CD14-positive monocyte (primary cell): ENCODE measurements around the gene ARID1B. TPM values are rescaled to one million over a fixed set of nuclear protein-coding genes. Genes with fewer than 3 reads are reported as not detected.
A peak's percentile ranks its signal among the peaks of the same experiment; 100 is the strongest.

ENCODE experiments used
- DNase-seq, 3 donors: peaks; one replicate each; pipeline ENCODE4 v3.0.0-alpha.2; 2011 to 2022
- H2AFZ ChIP-seq: 2 replicates; pipeline ENCODE4 v1.6.0; 2012; ENCODE audit warnings: mild to moderate bottlenecking, low read depth, low read length, inconsistent platforms; ENCODE audit not compliant: insufficient read depth, poor library complexity, severe bottlenecking
- H3K27ac ChIP-seq, 2 donors: 1 replicate in 1 of 2; 2 replicates in 1 of 2; pipeline ENCODE4 v1.5.1; 2012 to 2013; ENCODE audit warnings: low read length in 2 of 2, control low read depth in 1 of 2, inconsistent platforms in 1 of 2, low read depth in 1 of 2, mild to moderate bottlenecking in 1 of 2
- H3K27me3 ChIP-seq, 2 donors: one replicate each; pipeline versions ENCODE4 v1.6.0 to v1.6.1; 2011 to 2013; ENCODE audit warnings: low read length in 2 of 2; ENCODE audit not compliant: control insufficient read depth in 2 of 2, insufficient read depth in 2 of 2
- H3K36me3 ChIP-seq, 2 donors: replicated peaks in 1 of 2; 1 replicate in 1 of 2; 2 replicates in 1 of 2; pipeline versions ENCODE4 v1.5.1 to v1.6.1; 2012 to 2013; ENCODE audit warnings: low read length in 2 of 2, control low read depth in 1 of 2, inconsistent platforms in 1 of 2, mild to moderate bottlenecking in 1 of 2; ENCODE audit not compliant: insufficient read depth in 2 of 2, control insufficient read depth in 1 of 2
- H3K4me1 ChIP-seq, 2 donors: 1 replicate in 1 of 2; 2 replicates in 1 of 2; pipeline versions ENCODE4 v1.5.1 to v1.6.1; 2012 to 2013; ENCODE audit warnings: low read length in 2 of 2, control low read depth in 1 of 2, inconsistent platforms in 1 of 2, mild to moderate bottlenecking in 1 of 2, moderate library complexity in 1 of 2; ENCODE audit not compliant: insufficient read depth in 2 of 2, control insufficient read depth in 1 of 2
- H3K4me2 ChIP-seq: replicated peaks from 2 replicates; pipeline ENCODE3; 2012; ENCODE audit warnings: low read length, moderate library complexity, mild to moderate bottlenecking; ENCODE audit not compliant: poor library complexity, severe bottlenecking; ENCODE audit errors: extremely low read depth
- H3K4me3 ChIP-seq, 3 experiments: fragments of 200-600 bp in 1 of 3; sonication (generic) in 1 of 3; replicated peaks in 1 of 3; 1 replicate in 2 of 3; 2 replicates in 1 of 3; pipeline ENCODE4 v1.5.1; 2011 to 2013; ENCODE audit warnings: low read length in 3 of 3, mild to moderate bottlenecking in 3 of 3, control low read depth in 2 of 3, low read depth in 2 of 3, inconsistent platforms in 1 of 3, moderate library complexity in 1 of 3
- H3K79me2 ChIP-seq: 2 replicates; pipeline ENCODE4 v1.6.0; 2012; ENCODE audit warnings: mild to moderate bottlenecking, control low read depth, inconsistent platforms, low read length, moderate library complexity; ENCODE audit not compliant: insufficient read depth
- H3K9ac ChIP-seq: 2 replicates; pipeline ENCODE4 v1.6.0; 2017; ENCODE audit warnings: low read length, mild to moderate bottlenecking; ENCODE audit not compliant: insufficient read depth, poor library complexity, severe bottlenecking
- H3K9me3 ChIP-seq, 2 donors: replicated peaks in 1 of 2; 1 replicate in 1 of 2; 2 replicates in 1 of 2; pipeline versions ENCODE4 v1.5.1 to v1.6.1; 2012 to 2013; ENCODE audit warnings: low read length in 2 of 2, control low read depth in 1 of 2; ENCODE audit not compliant: control insufficient read depth in 1 of 2, insufficient read depth in 1 of 2
- H4K20me1 ChIP-seq: 2 replicates; pipeline ENCODE4 v1.6.0; 2012; ENCODE audit warnings: mild to moderate bottlenecking, low read length, control low read depth, moderate library complexity; ENCODE audit not compliant: insufficient read depth
- H3K27ac Mint-ChIP-seq, 7 donors: one replicate each; pipeline ENCODE4 v1.8.0; 2020; ENCODE audit warnings: mild to moderate bottlenecking in 7 of 7, mixed read lengths in 7 of 7, moderate library complexity in 6 of 7, inconsistent platforms in 2 of 7
- H3K27me3 Mint-ChIP-seq, 3 donors: one replicate each; pipeline ENCODE4 v1.8.0; 2021 to 2022; ENCODE audit warnings: low read depth in 3 of 3, mild to moderate bottlenecking in 3 of 3, mixed read lengths in 3 of 3, moderate library complexity in 3 of 3, inconsistent platforms in 1 of 3
- H3K36me3 Mint-ChIP-seq, 2 donors: one replicate each; pipeline ENCODE4 v1.8.0; 2020; ENCODE audit warnings: mixed read lengths in 2 of 2, inconsistent platforms in 1 of 2, mild to moderate bottlenecking in 1 of 2
- H3K4me1 Mint-ChIP-seq: one replicate; pipeline ENCODE4 v1.8.0; 2020; ENCODE audit warnings: mild to moderate bottlenecking, mixed read lengths
- H3K4me3 Mint-ChIP-seq, 2 donors: one replicate each; pipeline ENCODE4 v1.8.0; 2020; ENCODE audit warnings: mild to moderate bottlenecking in 2 of 2, mixed read lengths in 2 of 2, moderate library complexity in 1 of 2
- H3K9me3 Mint-ChIP-seq, 7 donors: one replicate each; pipeline ENCODE4 v1.8.0; 2020 to 2022; ENCODE audit warnings: mixed read lengths in 7 of 7, mild to moderate bottlenecking in 6 of 7, moderate library complexity in 6 of 7, inconsistent platforms in 2 of 7
- WGBS: methylation state at CpG from one replicate; pipeline ENCODE4 v1.1.5; 2013; ENCODE audit warnings: missing lambda C conversion rate; ENCODE audit not compliant: insufficient coverage; 5-methylcytosine and 5-hydroxymethylcytosine counted together
- intact Hi-C, 2 donors: fragments of 100-400 bp; cut with micrococcal nuclease; formaldehyde crosslinking; loops; one replicate each; pipeline versions ENCODE4 v1.15.0 to v1.15.1; 2023
- polyA plus RNA-seq, 3 donors: library from polyadenylated mRNA; depleted of rRNA in 1 of 3; unstranded in 2 of 3; stranded (reverse) in 1 of 3; fragments of 300-500 nt in 2 of 3; fragments of >200 nt in 1 of 3; fragmentation: Illumina TruSeq in 2 of 3; gene quantifications; 1 replicate in 2 of 3; 2 replicates in 1 of 3; pipeline ENCODE4 v1.2.3, GENCODE V29; 2012 to 2021
- TF ChIP-seq, protein P1 (sequence below): fragments of 200-600 bp; IDR thresholded peaks from one replicate; pipeline ENCODE4 v1.8.0; 2022; ENCODE audit warnings: antibody characterized with exemption, mild to moderate bottlenecking

ARID1B gene
- polyA plus RNA-seq, 3 donors = 3.2 to 22.1 (median 3.8) TPM

DNA sequence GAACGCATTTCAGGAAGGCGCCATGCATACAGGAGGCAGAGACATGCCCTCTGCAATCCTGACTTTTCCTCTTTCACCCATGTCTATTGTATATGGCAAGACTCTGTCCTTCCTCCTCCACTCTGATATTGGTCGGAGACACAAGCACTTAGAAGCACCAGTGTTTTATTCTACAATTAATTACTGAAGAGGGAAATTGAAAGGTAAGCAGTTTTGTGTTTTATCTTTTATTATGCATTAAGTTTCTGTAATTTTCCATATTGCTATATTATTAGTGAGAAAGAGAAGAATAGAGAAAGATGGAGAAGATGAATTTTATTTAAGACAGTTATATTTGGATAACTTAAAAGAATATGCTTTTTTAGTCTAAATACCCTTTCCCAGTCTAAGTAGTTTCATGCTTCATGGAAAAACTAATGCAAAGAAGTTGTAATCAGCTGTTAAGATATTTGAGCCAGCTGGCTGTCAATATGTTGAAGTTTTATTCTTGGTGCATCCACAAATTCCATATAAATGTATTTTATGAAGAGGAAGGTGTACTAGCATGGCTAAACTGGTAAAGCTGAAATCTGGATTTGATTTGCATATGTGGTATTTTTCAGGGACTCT lies 13.6 kb downstream of the ARID1B start:
- Histone ChIP-seq H3K9ac (no peak overlapping the region), H3K9me3 (no peaks in the 10 kb centered on the region), H3K4me1 (no peaks in the 10 kb centered on the region), H3K4me2 (no peak overlapping the region), H3K4me3 (no peak overlapping the region), H3K79me2 (peaks cover 100% of the 10 kb centered on the region), H3K36me3 (no peaks in the 10 kb centered on the region), H3K27me3 (no peaks in the 10 kb centered on the region), H3K27ac (no peak overlapping the region), H4K20me1 (peaks cover 100% of the 10 kb centered on the region), H2AFZ (no peak overlapping the region)
- peaks cover 56% of the 10 kb centered on the region for H3K4me1 Mint-ChIP-seq
- H3K36me3 Mint-ChIP-seq = peaks cover 3 to 15% of the 10 kb centered on the region in 2 donors
- TF ChIP-seq, protein P1, sequence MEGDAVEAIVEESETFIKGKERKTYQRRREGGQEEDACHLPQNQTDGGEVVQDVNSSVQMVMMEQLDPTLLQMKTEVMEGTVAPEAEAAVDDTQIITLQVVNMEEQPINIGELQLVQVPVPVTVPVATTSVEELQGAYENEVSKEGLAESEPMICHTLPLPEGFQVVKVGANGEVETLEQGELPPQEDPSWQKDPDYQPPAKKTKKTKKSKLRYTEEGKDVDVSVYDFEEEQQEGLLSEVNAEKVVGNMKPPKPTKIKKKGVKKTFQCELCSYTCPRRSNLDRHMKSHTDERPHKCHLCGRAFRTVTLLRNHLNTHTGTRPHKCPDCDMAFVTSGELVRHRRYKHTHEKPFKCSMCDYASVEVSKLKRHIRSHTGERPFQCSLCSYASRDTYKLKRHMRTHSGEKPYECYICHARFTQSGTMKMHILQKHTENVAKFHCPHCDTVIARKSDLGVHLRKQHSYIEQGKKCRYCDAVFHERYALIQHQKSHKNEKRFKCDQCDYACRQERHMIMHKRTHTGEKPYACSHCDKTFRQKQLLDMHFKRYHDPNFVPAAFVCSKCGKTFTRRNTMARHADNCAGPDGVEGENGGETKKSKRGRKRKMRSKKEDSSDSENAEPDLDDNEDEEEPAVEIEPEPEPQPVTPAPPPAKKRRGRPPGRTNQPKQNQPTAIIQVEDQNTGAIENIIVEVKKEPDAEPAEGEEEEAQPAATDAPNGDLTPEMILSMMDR = no peak
- DNase-seq = no peak
- intact Hi-C loops = no loop called here
- H3K27me3 Mint-ChIP-seq = no peaks in the 10 kb centered on the region
- no peak overlapping the region for H3K4me3 Mint-ChIP-seq
- WGBS = no CpG with 5 or more reads among the region's 3 CpGs
- H3K27ac Mint-ChIP-seq = peak overlapping the region in 1 of 7 donors; percentile 29
- H3K9me3 Mint-ChIP-seq = no peaks in the 10 kb centered on the region

DNA sequence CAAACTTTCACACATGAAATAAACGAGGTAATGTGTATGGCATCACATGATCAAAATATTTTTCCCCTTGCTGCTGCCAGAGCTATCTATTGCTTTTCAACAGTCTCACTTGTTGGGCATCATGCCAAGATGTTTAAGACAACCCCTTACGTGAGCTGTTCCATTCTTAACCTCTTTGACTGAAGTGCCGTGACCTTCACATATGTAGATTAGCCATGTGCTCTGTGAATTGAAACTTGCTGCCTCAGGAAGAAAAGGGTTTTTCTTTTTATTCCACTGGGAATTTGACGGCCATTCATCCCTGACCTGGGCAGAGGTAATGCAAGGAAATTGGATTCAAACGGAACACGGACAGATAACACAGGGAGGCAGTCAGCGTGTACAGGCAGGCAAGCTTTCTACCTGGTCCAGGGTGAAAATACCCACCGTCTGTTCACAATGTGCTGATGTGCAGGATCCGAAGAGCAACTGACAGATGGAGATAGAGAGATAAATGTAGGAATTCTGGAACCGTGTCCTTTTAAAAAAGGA lies 14.2 kb downstream of the ARID1B start:
- H3K4me1 Mint-ChIP-seq = peaks cover 55% of the 10 kb centered on the region
- no peak overlapping the region for H2AFZ ChIP-seq
- no peak overlapping the region for H3K27ac ChIP-seq
- H4K20me1 ChIP-seq = peaks cover 100% of the 10 kb centered on the region
- H3K4me3 ChIP-seq = no peak overlapping the region
- no peak overlapping the region for H3K4me3 Mint-ChIP-seq
- H3K9me3 Mint-ChIP-seq = no peaks in the 10 kb centered on the region
- no peaks in the 10 kb centered on the region for H3K36me3 ChIP-seq
- WGBS = 84% methylated on average over 8 of the region's 10 CpGs
- intact Hi-C loops = no loop called here
- TF ChIP-seq, protein P1 = no peak
- H3K9ac ChIP-seq = no peak overlapping the region
- H3K27me3 ChIP-seq = no peaks in the 10 kb centered on the region
- H3K36me3 Mint-ChIP-seq = peaks cover 2 to 12% of the 10 kb centered on the region in 2 donors
- H3K27me3 Mint-ChIP-seq = no peaks in the 10 kb centered on the region
- H3K4me2 ChIP-seq = no peak overlapping the region
- H3K9me3 ChIP-seq = no peaks in the 10 kb centered on the region
- H3K79me2 ChIP-seq = peaks cover 100% of the 10 kb centered on the region
- no peak for DNase-seq
- H3K27ac Mint-ChIP-seq = peak overlapping the region in 2 of 7 donors; percentile 10 to 40
- no peaks in the 10 kb centered on the region for H3K4me1 ChIP-seq
